Glutamatergic neuron (in vitro differentiated cells): ENCODE results near the gene RBMS1. TPM values are rescaled to one million over a fixed set of nuclear protein-coding genes. Genes with fewer than 3 reads are reported as not detected.
A peak's percentile ranks its signal among the peaks of the same experiment; 100 is the strongest.
"Not testable (repeated sequence)": the region's sequence is repeated elsewhere in the genome, so short reads cannot be mapped to it uniquely, and the experiment has no call there.

Source experiments
- DNase-seq: peaks from one replicate; pipeline ENCODE4 v3.0.0; 2022
- H3K27ac Mint-ChIP-seq: one replicate; pipeline ENCODE4 v1.8.0; 2020; ENCODE audit warnings: mild to moderate bottlenecking, mixed read lengths, inconsistent platforms; ENCODE audit not compliant: unreplicated experiment
- H3K27me3 Mint-ChIP-seq: one replicate; pipeline ENCODE4 v1.8.0; 2020; ENCODE audit warnings: mild to moderate bottlenecking, moderate library complexity, mixed read lengths, inconsistent platforms; ENCODE audit not compliant: unreplicated experiment
- H3K36me3 Mint-ChIP-seq: one replicate; pipeline ENCODE4 v1.8.0; 2020; ENCODE audit warnings: mild to moderate bottlenecking, mixed read lengths, inconsistent platforms; ENCODE audit not compliant: unreplicated experiment
- H3K4me1 Mint-ChIP-seq: one replicate; pipeline ENCODE4 v1.8.0; 2020; ENCODE audit warnings: mild to moderate bottlenecking, low read depth, mixed read lengths, inconsistent platforms; ENCODE audit not compliant: unreplicated experiment
- H3K4me3 Mint-ChIP-seq: one replicate; pipeline ENCODE4 v1.8.0; 2020; ENCODE audit warnings: mild to moderate bottlenecking, mixed read lengths, inconsistent platforms; ENCODE audit not compliant: unreplicated experiment
- H3K9me3 Mint-ChIP-seq: one replicate; pipeline ENCODE4 v1.8.0; 2020; ENCODE audit warnings: mild to moderate bottlenecking, moderate library complexity, mixed read lengths, inconsistent platforms; ENCODE audit not compliant: unreplicated experiment
- total RNA-seq: library from RNA; stranded (reverse); fragmentation: NEBNext Ultra II Directional; extraction: Animal tissue kit (Norgen Biotek cat#: 25700); gene quantifications from one replicate; pipeline ENCODE4 v1.2.1, GENCODE V29; 2021; ENCODE audit not compliant: unreplicated experiment
- TF ChIP-seq, protein P1 (sequence below): fragments of 200-600 bp; sonication (generic); IDR thresholded peaks from one replicate; pipeline ENCODE4 v1.5.0; 2021; ENCODE audit not compliant: partially characterized antibody, unreplicated experiment

RBMS1 gene
- total RNA-seq, 1 donor from 2014 or later = 142 TPM

DNA sequence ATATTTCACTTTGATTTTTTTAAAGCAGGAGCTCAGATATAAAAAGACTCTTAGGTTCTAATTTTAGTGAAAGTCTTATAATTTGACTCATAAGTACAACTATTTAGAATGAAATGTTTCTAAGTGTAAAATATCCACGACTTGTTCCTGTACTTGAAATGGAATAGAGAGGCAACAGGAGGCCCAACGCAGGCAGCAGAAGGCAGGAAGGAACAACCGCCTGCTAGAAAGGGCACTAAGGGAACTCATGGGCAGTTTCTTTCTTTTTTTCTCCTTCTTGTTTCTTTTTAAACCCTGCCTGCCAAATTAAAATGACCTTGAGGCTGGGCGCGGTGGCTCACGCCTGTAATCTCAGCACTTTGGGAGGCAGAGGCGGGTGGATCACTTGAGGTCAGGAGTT is 51.0 kb downstream of the RBMS1 start:
- TF ChIP-seq, protein P1, sequence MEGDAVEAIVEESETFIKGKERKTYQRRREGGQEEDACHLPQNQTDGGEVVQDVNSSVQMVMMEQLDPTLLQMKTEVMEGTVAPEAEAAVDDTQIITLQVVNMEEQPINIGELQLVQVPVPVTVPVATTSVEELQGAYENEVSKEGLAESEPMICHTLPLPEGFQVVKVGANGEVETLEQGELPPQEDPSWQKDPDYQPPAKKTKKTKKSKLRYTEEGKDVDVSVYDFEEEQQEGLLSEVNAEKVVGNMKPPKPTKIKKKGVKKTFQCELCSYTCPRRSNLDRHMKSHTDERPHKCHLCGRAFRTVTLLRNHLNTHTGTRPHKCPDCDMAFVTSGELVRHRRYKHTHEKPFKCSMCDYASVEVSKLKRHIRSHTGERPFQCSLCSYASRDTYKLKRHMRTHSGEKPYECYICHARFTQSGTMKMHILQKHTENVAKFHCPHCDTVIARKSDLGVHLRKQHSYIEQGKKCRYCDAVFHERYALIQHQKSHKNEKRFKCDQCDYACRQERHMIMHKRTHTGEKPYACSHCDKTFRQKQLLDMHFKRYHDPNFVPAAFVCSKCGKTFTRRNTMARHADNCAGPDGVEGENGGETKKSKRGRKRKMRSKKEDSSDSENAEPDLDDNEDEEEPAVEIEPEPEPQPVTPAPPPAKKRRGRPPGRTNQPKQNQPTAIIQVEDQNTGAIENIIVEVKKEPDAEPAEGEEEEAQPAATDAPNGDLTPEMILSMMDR = no peak
- Mint-ChIP-seq H3K27me3 (peaks cover 5% of the 10 kb centered on the region), H3K27ac (no peak overlapping the region), H3K36me3 (peaks cover 27% of the 10 kb centered on the region), H3K4me1 (peaks cover 21% of the 10 kb centered on the region), H3K4me3 (no peak overlapping the region), H3K9me3 (peaks cover 22% of the 10 kb centered on the region)
- no peak for DNase-seq

DNA sequence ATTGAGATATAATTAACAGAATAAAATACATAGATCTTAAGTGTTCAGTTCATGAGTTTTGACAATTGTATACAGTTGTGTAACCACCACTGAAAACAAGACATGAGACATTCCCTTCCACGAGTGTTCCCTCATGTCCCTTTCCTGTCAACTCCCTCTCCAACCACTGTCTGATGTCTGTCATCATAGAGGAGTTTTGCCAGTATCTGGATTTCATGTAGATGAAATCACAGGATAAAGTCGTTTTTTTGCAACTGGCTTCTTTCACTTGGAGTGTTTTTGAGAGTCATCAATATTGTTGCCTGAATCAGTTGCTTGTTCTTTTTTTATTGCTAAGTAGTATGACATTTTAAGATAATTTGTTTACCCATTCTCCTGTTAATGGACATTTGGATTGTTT is 52.7 kb downstream of the RBMS1 start:
- Mint-ChIP-seq H3K4me3 (no peak overlapping the region), H3K27ac (no peak overlapping the region), H3K36me3 (peaks cover 23% of the 10 kb centered on the region), H3K4me1 (peaks cover 25% of the 10 kb centered on the region), H3K9me3 (peaks cover 25% of the 10 kb centered on the region), H3K27me3 (peaks cover 5% of the 10 kb centered on the region)
- DNase-seq = no peak
- TF ChIP-seq, protein P1 = no peak

DNA sequence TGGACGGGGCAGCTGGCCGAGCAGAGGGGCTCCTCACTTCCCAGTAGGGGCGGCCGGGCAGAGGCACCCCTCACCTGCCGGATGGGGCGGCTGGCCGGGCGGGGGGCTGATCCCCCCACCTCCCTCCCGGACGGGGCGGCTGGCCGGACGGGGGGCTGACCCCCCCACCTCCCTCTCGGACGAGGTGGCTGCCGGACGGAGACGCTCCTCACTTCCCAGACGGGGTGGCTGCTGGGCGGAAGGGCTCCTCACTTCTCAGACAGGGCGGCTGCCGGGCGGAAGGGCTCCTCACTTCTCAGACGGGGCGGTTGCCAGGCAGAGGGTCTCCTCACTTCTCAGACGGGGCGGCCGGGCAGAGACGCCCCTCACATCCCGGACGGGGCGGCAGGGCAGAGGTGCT is 54.6 kb downstream of the RBMS1 start:
- DNase-seq, H3K27ac Mint-ChIP-seq, H3K27me3 Mint-ChIP-seq: not testable (repeated sequence)

DNA sequence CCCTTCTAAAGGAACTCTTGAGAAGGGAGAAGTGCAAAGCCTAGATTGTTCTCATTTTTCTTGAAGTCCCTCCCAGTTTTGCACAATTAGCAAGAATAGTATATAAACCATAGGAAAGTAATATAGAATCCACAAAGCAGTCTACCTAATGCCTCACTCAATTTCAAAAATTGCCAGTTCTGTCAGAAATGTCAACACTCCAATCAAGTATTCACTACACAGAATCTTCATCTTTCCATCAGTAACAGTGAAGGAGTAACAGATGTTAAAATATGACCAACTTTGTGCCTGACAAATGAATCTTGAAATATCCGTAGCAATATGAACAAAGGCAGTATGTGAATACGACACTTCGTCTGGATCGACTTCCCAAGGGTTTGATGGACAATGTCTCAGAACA is 56.3 kb downstream of the RBMS1 start:
- Mint-ChIP-seq H3K27me3 (peaks cover 5% of the 10 kb centered on the region), H3K4me3 (no peak overlapping the region), H3K4me1 (peaks cover 20% of the 10 kb centered on the region), H3K36me3 (peaks cover 12% of the 10 kb centered on the region), H3K27ac (peak overlapping the region; percentile 86), H3K9me3 (peaks cover 17% of the 10 kb centered on the region)
- no peak for DNase-seq
- TF ChIP-seq, protein P1 = no peak

More for the DNA sequence above, 54.6 kb downstream of the RBMS1 start:
- peaks cover 23% of the 10 kb centered on the region for H3K36me3 Mint-ChIP-seq
- H3K4me3 Mint-ChIP-seq = not testable (repeated sequence)
- H3K9me3 Mint-ChIP-seq = peaks cover 22% of the 10 kb centered on the region
- H3K4me1 Mint-ChIP-seq = peaks cover 15% of the 10 kb centered on the region

DNA sequence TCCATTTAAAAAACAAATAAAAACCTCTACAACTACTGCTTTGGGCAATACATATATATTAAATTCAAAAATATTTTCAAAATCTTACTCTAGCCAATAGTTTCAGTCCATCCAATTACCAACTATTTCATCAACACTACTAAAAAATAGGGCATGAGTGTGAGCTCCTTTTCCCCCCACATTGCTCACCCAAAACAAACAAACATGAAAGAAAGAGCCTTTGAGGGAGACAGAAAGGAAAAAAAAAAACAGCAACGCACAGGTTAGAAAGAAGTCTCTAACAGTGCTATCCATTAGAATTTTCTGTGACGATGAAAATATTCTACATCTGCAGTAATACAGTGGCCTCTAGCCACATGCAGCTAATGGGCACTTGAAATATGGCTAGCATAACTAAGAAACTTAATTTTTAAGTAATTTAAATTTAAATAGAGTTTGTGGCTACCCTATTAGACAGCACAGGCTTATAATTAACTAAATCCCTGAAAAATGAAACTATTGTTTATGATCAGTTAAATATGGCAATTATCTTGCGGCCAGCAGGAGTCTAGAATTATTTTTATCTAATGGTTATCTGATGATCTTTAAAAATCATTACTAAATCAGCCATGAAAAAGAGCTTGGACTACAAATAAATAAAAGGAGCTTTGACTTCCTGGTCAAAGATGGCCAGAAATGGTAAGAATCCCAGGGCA is 59.2 kb downstream of the RBMS1 start:
- peaks cover 13% of the 10 kb centered on the region for H3K9me3 Mint-ChIP-seq
- no peak for DNase-seq
- peaks cover 20% of the 10 kb centered on the region for H3K4me1 Mint-ChIP-seq
- peaks cover 14% of the 10 kb centered on the region for H3K36me3 Mint-ChIP-seq
- TF ChIP-seq, protein P1 = no peak
- no peak overlapping the region for H3K4me3 Mint-ChIP-seq
- no peaks in the 10 kb centered on the region for H3K27me3 Mint-ChIP-seq
- no peak overlapping the region for H3K27ac Mint-ChIP-seq
